Right forelimb (tissue), 1 donor: ENCODE data around the gene PSMA6.
A peak's percentile ranks its signal among the peaks of the same experiment; 100 is the strongest.
"Not testable (repeated sequence)": the region's sequence is repeated elsewhere in the genome, so short reads cannot be mapped to it uniquely, and the experiment has no call there.

ENCODE experiments used
- DNase-seq: peaks from one replicate; pipeline ENCODE4 v3.0.0-alpha.2; 2018

PSMA6 gene

DNA sequence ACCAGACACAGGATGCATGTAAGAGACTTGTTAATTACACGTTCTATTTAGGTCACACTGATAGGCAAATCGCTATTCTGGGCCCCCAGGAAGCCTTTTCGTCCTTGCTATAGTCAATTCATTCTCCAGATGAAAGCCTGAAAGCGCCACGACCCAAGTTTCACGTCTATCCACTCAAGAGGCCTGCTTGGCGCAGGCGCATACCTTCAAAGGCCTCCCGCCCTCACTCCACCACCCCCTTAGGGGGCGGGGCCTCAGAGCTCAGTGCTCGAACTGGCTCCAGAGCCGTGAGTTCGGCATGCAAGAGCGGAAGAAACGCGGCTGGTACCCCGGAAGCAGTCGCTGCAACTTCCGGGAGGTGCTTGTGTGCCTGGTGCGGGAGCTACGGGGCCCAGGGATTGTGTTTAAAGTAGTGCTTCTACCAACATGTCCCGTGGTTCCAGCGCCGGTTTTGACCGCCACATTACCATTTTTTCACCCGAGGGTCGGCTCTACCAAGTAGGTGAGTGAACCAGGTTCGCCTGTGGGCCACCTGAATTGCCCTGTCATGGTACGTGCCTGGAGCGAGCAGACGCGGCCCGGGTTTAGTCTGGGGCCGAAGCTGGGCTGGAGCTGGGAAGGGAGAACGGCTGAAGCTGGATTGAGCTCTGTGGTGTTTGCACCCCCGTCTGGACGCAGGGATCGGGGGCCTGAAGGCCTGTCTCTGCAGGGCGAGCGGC, at the start of gene PSMA6:
PSMA6 (plus strand) TSS at position 332 of the 719 bp plus-strand sequence; CDS start at position 427, 95 bp downstream.
- DNase-seq, result peak; percentile 98

DNA sequence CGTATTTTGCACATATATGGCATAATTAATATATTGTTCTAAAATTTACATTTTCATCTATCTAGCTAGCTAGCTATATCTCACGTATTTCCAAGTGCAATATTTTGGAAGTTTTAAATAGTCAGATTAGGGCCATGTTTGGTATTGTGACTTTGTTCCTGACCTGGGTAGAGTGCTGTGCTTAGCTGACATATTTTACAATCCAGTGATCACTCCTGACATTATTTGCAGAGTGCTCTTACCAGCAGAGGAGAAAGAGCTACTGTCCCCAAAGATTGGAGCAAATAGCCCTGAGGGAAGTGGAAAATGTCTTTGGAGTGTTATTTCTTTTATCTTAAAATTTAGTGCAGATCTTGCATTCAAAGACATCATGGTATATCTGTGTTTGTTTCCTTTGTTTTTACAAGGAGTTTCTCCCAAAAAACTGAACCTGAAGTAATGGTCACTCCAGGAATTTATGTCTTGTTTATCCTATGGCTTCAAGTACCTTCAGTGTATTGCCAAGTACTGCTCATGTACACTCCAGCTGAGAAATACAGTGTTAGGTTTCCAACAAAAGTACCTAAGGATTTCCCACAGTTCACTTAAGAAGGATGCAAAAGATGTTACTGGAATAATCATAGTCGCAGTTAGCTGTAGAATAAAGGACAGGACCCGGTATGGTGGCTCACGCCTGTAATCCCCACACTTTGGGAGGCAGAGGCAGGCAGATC, 49.4 kb upstream of the PSMA6 start:
- DNase-seq, result no peak

DNA sequence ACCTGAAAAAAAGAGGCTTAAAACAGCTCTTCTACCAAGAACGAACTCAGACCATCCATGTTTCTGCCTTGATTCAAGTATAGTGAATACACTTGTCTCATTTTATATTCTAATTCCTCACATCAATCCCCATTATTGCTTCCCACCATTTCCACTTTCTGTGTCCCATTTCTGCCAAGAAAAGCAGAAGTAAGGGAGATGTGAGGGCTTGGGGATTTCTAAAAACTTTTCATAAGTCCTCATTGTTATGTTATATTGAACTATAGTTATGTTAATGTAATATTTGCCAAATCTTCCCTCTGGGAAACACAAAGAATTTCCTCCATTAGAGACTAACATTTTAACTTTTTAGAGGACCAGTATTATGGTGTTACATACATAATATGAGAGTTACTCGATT, 48.2 kb upstream of the PSMA6 start:
- DNase-seq, result no peak

DNA sequence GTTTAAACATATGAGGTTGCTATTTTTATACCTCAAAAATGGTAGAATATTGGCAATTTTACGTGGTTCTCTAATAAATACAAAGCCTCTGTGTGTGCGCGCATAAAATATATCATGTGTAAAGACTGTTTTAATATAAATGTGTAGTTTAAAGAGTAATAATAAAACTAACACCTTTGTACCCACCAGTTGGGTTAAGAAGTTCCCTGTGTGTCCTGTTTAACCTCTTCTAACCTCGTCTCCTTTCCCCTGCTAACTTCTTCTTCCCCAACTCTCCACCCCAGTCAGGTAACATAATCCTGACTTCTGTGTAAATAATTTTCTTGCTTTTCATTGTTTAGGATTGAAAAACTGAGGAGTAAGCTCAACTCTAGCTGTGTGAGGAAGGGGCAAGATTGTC, 47.6 kb upstream of the PSMA6 start:
- no peak for DNase-seq

DNA sequence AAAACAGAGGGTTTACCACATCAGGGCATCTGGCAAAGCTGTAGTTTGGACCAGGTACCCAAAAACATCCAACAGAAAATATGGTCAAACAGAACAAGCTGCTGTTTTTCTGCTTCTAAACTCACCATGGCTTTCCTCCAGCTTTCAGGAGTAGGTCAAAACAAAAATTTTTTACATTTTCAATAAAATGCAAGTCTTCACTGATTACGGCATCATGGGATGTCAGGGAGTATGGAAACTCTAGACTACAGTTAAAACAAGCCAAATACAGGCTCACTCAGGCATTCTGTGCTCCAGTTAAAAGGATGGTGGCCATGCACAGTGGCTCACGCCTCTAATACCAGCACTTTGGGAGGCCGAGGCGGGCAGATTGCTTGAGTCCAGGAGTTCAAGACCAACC, 47.1 kb upstream of the PSMA6 start:
- DNase-seq, result no peak

DNA sequence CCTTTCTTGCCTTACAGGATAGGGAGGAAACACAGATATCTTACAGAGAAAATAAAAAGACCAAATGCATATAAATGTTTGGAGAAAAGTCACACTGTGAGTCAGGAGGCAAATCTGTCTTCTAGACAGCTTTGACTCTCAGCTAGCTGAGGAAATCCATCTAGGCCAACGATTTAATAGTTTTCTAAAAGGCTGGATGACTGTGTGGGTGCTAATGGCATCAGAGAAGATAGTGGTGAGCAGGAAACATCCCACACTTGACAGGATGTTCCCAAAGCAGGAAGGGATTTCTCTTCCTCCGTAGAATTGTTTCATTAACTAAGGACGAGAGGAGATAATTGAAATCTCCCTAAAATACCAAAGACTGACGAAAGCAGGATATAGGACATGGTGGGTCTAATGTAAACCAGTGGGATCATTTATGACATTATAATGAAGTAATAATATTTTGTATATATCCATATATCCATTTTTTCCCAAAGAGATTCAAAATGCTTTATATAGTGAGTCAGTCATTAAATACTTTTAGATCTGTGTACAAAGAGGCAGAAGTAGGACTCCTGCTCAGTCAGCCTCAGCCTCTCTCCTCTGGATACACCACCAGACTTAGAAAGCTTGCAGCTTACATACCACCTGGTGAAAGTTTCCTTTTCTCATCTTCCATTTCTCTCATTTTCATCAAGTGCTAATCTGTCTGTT, 44.3 kb upstream of the PSMA6 start:
- no peak for DNase-seq

DNA sequence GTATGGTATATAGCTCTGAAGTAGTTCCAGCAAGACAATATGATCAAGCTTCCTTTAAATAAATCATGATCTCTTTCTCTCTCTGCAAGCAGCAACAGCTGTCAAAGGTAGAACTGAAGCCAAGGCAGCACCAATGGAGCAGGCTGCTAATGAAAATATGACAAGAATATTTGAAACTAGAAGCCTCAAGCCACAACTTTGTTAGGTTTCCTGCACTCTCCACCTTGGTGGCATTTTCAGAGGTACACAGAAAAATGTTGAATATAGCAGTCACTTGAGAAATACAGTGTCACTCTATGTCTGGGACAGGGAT, 43.8 kb upstream of the PSMA6 start:
- DNase-seq, result no peak

DNA sequence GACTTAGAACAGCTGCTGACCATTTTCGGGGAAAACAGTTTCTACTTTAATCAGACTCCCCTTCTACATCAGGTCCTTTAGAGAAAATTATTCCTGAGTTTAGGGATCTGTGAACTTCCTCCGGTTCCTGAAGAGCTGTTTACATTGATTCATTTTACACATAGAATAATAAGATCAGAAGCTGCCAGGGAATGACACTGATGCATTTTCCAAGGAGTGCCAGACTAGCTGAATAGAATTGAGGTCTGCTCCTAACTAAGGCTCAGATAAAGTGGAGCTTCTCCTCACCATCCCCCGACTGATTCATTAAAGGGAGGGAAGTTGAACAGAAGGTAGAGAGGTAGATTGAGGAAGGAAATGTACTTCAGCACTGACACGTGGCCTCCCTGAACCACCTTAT, 41.9 kb upstream of the PSMA6 start:
- no peak for DNase-seq

DNA sequence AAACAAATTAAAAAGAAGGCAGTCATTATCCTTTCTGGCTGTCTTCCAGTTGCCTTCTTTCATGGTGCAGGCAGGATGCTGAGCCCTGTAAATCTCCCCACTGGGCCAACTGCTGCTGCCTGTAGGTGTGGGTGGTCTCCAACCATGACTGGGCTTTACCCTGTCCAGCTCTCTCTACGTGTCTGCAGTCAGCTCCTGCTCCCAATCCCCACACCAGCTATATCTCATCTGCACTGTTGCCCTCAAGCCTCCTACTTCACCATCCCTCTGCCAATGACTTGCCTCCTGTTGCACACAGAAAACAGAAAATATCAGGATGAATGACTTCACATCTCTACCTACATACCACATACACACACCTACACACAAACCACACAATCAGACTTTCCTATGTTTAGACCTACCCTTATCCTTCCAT, 39.7 kb upstream of the PSMA6 start:
- no peak for DNase-seq

DNA sequence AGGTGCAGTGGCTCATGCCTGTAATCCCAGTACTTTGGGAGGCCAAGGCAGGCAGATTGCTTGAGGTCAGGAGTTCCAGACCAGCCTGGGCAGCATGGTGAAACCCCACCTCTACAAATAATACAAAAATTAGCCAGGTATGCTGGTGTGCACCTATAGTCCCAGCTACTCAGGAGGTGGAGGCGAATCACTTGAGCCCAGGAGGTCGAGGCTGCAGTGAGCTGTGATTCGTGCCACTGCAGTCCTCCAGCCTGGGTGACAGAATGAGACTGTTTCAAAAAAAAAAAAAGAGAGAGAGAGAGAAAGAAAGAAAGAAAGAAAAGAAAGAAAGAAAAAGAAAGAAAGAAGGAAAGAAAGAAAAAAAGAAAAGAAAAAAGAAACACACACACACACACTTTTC, 39.1 kb upstream of the PSMA6 start:
- DNase-seq, result not testable (repeated sequence)

DNA sequence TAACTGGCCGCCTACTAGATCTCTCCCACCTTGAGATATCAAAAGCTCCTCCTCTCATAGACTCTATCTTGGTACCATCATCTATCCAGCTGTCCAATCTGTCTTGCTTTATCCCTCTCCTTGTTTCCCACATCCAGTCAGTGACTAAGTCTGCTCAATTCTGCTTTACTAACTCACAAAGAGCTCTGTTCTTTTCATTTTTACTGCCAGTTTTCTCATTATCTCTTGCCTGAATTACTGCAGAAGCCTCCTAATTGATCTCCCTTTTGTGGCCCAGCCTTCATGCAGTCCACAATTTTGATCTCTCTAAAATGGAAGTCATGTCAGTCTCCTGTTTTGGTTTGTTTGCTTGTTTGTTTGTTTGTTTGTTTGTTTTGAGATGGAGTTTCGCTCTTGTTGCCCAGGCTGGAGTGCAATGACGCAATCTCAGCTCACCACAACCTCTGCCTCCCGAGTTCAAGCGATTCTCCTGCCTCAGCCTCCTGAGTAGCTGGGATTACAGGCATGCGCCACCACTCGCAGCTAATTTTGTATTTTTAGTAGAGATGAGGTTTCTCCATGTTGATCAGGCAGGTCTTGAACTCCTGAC, 38.1 kb upstream of the PSMA6 start:
- DNase-seq, result not testable (repeated sequence)

DNA sequence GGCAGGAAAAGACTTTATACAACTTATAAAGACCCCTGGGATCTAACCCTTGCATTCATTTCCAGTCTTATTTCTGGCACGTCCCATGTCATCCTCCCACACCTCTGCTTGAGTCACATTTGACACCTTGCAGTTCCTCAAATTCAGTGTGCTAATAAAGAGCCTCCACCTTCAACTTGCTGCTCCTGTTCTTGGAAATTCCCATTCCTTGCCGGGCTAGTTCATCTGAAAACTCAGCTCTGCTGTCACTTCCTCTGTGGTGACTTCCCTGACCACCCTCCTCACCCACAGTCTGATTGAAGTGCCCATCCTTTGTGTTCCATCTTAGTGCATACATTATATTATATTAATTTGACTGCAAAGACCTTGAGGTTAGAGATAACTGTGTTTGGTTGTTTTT, 37.4 kb upstream of the PSMA6 start:
- DNase-seq, result no peak

DNA sequence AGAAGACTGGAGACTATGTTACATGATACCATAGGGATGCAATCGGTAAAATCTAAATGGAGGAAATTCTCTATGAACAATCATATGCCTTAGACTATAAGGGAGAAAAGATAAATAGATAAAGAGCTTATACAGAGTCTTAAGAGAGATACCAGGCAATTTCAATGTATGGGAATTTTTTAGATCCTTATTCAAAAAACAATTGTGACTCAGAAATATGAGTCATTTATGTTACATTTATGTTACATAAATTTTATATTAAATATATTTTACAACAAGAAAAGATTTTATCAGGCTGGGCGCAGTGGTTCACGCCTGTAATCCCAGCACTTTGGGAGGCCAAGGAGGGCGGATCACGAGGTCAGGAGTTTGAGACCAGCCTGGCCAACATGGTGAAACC, 36.5 kb upstream of the PSMA6 start:
- DNase-seq, result no peak

DNA sequence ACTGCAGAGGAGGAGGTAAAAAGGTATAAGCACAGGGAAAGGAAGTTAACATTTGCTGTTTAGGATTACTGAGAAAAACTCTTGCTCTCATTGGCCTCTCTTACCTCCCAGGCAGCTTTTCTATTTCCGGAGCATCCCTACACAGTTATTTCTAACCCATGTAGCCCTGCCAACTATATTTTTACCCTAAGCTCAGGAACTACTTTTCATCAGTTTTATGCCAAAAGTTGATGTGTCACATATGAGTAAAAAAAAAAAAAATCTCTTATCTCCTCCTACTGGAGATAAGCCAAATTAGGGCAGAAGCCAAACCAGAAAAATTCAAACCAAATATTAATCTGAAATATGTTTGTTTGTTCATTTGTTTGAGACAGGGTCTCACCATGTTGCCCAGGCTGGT, 34.4 kb upstream of the PSMA6 start:
- DNase-seq, result no peak

DNA sequence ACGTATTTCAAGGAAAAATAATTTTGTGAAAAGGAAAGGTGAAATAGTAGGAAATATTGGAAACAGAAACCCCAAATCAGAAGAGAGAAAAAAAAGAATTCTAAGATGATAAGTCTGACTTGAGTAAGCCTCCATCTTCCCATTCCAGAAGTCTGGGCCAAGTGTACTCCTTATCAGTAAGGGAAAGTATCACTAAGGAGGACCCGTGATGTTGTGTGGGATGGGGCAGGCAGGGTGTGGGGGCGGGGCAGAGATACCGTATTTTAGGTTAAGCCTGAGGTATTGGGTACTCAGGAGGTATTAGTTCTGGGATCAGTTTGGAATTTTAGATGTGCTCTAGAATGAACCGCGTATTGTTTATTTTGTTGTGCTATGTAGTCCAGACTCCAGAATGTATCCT, 33.8 kb upstream of the PSMA6 start:
- no peak for DNase-seq

DNA sequence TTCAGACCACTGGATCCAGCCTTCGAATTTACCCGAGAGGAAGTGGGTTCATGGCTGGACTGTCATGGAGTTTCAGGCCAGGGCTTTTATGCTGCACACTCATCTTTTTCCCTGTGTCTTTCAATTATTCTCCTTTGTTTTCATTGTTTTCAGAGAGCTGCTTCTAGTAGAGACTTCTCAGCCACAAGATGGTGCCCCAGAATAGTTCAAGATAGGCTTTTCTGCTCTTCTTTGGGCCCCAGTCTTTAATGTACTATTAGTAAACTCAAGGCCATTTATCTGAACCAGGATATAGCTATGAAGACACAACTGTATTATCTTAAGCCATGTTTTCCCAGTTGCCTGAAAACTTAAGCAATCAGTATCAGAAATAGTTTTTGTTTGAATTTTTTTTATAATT, 30.4 kb upstream of the PSMA6 start:
- no peak for DNase-seq

DNA sequence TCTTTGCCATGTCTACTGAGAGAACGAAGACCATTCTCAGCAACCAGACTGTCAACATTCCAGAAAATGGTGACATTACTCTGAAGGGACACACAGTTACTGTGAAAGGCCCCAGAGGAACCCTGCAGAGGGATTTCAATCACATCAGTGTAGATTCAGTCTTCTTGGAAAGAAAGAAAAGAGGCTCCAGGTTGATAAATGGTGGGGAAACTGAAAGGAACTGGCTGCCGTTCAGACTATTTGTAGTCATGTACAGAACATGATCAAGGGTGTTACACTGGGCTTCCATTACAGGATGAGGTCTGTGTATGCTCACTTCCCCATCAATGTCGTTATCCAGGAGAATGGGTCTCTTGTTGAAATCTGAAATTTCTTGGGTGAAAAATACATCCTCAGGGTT, 29.7 kb upstream of the PSMA6 start:
- no peak for DNase-seq

DNA sequence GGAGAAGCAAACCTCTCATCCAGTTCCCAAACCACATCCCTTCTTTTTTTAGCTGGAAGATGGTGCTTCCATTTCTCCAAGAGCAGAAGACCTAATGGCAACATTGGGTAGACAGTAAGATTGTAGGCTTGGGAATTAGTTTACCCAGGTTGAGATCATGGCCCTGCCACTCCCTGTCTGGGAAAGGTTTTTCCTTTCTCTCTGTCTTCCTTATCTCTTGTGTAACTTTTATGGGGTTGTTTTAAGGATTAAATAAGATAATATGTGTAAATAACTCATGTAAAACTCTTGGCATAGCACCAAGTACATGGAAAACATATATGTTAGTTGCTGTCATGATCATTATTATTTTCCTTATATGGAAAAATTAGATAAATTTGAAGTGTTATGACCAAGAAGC, 23.2 kb upstream of the PSMA6 start:
- no peak for DNase-seq

DNA sequence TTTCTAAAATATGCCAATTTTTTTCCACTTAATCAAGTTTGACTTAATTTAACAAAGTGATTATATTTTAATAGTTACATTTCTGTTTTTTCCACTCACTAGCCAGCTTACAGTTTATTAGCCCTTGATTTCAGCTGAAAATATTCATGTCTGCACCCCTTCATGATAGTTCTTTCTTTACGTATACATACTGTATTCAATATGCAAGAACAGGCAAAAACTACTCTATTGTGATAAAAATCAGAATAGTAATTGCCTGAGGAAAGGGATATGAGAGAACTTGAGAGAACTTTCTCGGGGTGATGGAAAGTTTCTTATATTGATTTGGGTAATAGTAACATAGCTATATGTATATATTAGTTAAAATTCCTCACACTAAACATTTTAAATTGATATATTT, 17.4 kb upstream of the PSMA6 start:
- no peak for DNase-seq

DNA sequence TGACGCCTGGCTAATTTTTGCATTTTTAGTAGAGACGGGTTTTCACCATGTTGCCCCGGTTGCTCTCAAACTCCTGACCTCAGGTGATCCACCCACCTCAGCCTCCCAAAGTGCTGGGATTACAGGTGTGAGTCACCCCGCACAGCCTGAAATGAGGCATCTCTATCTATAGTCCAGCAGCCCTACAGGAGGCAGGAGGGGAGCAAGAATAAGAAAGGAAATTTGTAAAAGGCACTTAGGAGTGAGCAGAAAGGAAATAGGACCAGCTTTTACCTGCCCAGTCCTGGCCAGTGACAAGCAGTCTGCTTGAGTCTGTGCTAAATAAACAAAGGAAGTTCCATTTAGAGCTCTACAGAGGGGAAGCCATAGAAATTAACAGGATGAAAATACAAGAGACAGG, 15.0 kb upstream of the PSMA6 start:
- DNase-seq, result no peak

DNA sequence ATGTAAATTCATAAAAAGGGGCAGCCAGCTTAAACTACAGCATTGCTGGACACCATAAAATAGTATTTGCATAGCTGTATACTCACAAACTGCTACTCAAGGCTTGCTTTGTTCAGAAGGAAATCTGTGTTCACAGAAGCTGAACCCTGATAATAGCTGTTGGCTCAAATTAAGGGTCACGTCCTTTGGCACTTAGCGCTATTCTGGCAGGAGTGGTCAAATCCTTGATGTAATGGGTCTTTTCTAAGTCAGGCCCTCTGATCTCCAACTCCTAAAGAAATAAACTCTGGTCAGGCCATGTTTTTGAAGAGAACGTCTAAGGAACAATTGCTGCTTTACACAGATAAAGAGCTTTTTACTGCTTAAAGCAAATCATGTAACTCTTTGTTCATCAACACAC, 12.8 kb upstream of the PSMA6 start:
- DNase-seq, result no peak

DNA sequence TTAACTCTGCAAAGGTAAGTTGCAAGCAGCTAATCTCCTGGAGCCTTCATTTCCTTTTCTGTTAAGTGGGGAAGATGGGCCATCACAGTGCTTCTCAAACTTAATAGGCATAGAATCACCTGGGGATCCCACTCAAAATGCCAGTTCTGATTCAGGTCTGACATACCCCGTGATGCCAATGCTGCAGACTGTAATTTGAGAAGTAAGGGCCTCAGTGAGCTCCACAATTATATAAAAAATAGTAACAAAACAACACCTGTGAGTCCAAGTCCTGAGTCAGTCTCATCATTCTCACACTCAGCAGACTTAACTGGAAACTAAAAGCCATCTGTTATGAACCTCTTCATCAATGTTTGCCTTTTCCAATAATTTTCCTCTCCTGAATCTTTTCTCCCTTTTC, 10.8 kb upstream of the PSMA6 start:
- no peak for DNase-seq

DNA sequence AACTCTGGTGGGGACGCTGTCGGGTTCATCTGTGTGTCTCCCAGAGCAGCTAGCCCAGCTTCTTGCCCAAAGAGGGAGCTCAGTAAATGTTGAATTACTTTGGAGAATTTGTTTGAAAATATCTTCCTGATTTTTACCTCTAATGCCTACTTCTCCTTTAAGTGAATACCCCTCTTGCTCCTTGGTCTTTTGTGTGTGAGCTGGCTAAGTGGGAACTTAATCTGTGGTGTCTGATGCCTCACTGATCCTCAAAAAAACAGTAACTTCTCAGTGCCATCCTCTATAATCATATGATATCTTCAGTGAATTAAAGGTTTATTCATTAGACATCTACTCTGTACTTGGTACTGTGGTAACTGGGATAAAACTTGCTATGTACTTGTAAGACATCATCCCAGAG, 7.7 kb upstream of the PSMA6 start:
- no peak for DNase-seq
